HL-60/S4 treated with retinoic acid at 250 ng/mL for 4 days and 3 days (cell line): ENCODE measurements around the gene PTAR1.
"Not testable (repeated sequence)": the region's sequence is repeated elsewhere in the genome, so short reads cannot be mapped to it uniquely, and the experiment has no call there.

Experiments
- in situ Hi-C: fragments of 300-500 bp; cut with MboI; formaldehyde crosslinking; loops from 2 replicates; pipeline ENCODE4 v1.7.0; 2022; ENCODE audit warnings: low sequenced_read_pairs

Gene PTAR1, protein sequence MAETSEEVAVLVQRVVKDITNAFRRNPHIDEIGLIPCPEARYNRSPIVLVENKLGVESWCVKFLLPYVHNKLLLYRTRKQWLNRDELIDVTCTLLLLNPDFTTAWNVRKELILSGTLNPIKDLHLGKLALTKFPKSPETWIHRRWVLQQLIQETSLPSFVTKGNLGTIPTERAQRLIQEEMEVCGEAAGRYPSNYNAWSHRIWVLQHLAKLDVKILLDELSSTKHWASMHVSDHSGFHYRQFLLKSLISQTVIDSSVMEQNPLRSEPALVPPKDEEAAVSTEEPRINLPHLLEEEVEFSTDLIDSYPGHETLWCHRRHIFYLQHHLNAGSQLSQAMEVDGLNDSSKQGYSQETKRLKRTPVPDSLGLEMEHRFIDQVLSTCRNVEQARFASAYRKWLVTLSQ

DNA sequence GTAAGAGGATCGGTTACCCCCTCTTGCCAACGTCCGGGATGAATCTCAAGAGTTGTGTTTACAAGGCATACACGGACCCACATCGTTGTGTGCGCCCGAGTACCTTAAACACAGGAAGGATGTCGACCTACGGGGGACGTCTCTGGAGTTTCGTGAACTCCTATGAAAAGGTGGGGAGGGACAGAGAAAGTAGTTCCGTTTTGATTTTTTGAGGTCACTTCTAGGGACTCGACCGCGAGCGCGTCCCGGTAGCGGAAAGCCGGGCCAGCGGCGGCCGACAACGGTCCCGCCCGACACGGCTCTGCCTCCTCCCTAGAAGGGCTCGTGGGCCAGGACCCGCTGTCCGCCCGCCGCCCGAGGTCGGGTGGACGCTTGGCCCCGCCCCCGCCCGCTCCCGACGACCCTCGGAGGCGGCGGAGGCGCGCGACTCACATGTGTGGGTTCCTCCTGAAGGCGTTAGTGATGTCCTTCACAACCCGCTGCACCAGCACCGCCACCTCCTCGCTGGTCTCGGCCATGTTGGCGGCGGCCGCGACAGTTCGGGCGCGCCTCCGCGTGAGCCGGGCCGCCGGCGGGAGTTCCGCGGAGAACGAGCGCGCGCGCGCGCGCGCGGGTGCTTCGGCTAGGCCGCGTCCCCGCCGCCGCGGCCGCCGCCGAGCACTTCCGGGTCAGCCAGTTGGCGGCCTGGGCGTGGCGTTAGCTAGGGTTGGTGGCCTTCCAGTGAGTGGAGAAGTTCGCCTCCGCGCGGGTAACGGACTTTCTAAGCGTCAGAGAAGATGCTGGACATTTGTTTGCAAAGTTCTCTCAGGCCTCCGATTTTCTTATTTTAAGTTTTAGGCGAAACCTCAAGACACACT is at the start of gene PTAR1:
Gene PTAR1 (minus strand): TSS at position 591 of the 857 bp plus-strand sequence. CDS start 73 bp downstream, at position 518.
- in situ Hi-C loops: no loop called here

DNA sequence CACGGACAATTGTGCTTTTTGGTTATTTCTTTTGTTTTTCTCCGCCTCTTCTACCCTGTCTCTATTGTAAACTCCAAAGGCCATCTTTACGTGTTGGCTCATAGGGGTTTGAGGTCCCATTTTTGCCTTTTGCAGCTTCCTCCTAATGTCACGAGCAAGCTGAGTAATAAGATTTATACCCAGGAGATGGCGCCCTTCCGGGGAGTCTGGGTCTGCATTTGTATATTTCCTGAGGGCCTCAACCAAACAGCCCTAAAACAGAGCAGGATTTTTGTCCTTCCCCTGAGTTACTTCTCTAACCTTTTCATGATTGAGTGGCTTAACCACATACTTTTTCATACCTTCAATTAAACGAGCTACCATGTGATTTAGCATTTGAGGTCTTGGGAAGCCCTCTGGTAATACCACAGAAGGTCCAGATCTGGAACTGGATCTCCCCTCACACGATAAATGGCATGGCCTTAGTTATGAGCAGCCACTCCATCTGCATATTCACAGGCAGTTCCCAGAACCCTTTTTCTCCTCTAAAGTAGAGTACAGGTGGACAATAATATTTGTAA is 49.6 kb upstream of the PTAR1 start:
- in situ Hi-C loops: no loop called here

DNA sequence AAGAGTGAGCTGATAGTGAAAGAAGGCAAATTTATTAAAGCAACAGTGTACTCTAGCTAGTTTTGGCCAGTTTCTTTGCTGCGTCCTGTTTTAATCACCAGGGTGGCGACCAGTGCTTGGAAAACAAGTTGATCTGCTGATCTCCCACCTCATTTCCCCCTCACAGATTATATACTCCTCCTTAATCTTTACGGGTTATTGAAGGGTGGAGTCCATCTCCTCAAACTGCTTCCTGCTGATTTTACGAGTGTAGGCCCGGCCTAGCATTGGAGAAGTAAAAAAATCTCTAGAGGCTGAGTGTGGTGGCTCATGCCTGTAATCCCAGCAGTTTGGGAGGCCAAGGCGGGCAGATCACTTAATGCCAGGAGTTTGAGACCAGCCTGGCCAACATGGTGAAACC is 46.8 kb upstream of the PTAR1 start:
- in situ Hi-C loops: no loop called here

DNA sequence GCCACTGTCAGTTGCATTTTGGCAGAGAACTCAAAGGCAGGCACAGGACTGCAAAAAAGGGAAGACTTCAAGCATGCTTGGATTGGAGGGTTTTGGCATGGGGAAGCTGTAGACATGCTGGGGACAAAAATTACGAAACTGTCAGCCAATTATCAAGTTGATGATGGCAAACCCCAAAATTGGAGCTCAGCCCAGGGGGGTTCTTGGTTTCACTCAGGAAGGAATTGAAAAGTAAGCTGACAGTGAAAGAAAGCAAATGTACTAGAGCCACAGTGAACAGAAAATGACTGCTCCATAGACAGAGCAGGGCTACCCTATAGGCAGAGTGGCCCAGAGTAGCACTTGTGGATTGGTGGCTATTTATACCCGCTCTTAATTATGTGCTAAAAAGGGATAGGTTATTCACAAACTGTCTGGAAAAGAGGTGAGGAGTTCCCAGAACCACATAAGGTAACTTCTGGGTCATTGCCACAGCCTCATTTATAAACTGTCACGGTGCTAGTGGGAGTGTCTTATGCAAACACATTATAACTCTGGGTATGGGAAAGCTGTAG is 46.2 kb upstream of the PTAR1 start:
- in situ Hi-C loops: no loop called here

DNA sequence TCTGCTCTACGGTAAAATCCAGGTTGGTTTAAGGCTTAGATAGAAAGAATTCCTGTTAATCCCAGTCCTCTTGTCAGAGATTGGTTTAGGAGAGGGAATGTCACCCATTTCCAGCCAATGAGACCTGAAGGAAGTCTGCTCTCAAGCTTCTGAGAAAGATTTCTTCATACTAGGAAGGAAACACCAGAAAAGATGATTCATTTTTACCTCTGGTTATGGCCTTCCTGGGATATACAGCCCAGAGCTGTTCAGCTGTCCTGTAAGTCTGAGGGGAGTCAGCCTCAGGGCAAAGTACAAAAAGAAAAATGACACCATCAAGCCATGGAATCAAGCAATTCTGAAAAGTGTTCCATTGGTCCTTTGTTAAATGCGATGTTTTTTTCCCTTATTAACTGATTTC is 42.2 kb upstream of the PTAR1 start:
- in situ Hi-C loops: no loop called here

DNA sequence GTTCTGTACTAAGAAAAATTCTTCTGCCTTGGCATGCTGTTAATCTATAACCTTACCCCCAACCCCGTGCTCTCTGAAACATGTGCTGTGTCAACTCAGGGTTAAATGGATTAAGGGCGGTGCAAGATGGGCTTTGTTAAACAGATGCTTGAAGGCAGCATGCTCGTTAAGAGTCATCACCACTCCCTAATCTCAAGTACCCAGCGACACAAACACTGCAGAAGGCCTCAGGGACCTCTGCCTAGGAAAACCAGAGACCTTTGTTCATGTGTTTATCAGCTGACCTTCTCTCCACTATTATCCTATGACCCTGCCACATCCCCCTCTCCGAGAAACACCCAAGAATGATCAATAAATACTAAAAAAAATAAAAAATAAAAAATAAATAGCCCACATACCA is 40.2 kb upstream of the PTAR1 start:
- in situ Hi-C loops: not testable (repeated sequence)

DNA sequence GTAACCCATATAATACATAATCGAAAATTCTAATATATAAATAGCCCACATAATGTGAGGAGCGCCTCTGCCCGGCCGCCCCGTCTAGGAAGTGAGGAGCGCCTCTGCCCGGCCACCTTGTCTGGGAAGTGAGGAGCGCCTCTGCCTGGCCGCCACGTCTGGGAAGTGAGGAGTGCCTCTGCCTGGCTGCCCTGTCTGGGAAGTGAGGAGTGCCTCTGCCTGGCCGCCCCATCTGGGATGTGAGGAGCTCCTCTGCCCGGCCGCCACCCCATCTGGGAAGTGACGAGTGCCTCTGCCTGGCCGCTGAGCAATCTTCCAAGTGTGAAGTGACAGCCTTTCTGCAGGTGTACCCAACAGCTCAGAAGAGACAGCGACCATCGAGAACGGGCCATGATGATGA is 39.7 kb upstream of the PTAR1 start:
- in situ Hi-C loops: not testable (repeated sequence)

DNA sequence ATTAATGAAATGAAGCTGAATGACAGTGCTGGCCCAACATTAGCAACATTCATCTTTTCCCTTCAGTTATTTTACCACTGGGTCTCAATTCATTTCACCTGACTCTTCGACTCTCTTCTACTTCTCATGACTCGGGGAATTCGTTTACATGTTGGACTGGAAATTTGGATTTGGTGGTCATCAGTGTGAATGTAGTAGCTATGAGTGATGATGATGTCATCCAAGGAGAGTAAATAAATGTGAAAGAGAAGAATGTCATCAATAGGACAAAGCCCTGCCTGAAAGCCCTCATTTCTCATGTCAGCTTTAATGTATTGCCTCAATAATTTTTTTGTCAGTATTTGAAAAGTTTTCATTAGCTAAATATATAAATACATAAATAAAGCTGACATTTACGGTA is 38.9 kb upstream of the PTAR1 start:
- in situ Hi-C loops: no loop called here

DNA sequence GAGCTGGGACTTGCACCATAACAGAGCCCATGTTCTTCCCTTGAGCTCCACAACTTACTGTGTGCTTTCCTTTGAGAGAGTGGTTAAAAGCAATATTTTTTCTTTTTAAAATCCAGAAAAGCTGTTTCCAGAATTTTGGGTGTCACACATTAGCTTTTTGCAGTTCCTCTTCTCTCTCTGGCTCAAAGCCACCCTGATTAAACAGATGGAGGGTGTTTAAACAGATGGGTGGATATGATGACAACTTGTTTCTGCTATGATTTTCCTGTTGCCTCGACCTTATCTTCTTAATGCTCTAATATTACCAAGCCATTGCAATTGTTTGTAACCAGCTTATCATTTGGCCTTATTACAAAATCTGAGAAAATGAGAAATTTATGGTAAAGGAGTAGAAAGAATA is 37.9 kb upstream of the PTAR1 start:
- in situ Hi-C loops: no loop called here

DNA sequence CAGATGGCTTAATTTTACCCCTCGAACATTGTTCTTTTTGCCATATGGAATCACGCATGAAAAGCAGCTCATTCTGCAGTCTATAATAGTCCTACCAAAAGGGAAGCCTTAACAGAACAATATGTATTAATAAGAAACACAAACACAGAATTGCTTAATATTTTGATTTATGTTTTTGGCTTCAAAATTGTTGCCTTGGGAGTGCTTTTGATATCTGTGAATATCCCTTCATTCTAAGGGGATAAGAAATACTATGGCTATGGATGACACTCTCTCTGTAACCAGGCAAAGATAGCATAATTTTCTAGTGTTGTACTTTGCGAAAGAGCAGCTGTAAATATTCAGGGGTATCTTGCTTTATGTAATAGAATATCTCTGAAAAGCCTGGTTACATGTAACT is 34.5 kb upstream of the PTAR1 start:
- in situ Hi-C loops: no loop called here

DNA sequence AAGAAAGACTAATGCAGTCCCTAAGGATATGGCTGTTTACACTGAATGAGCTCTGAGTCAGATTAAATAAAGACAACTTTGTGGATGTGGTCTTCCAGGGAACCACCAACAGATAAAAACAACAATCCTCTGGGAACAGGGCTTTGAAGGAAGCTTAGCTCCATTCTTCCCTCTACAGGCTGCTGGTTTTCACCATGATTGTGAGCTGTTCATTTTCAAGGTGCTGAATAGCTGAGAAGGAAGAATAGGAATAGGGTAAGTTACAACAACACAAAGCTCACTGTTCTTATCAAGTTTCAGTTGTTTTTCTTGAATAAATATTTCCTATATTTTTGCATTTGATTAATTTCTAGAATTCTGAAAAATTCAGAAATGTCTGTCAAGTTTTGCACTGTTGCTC is 25.9 kb upstream of the PTAR1 start:
- in situ Hi-C loops: no loop called here

DNA sequence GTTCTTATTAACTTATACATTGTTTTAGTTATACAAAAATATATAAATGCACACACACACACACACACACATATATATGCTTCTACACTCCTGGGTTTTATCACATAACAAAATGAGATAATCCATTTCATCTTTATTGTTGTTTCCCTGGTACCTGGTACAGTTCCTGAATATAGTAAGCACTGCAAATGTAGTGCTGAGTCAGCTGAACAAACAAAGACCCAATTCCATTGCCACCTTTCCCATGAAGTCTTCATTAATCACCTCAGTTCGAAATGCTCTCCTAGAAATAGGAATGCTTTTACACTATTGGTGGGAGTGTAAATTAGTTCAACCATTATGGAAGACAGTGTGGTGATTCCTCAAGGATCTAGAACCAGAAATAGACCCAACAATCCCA is 13.4 kb upstream of the PTAR1 start:
- in situ Hi-C loops: no loop called here

DNA sequence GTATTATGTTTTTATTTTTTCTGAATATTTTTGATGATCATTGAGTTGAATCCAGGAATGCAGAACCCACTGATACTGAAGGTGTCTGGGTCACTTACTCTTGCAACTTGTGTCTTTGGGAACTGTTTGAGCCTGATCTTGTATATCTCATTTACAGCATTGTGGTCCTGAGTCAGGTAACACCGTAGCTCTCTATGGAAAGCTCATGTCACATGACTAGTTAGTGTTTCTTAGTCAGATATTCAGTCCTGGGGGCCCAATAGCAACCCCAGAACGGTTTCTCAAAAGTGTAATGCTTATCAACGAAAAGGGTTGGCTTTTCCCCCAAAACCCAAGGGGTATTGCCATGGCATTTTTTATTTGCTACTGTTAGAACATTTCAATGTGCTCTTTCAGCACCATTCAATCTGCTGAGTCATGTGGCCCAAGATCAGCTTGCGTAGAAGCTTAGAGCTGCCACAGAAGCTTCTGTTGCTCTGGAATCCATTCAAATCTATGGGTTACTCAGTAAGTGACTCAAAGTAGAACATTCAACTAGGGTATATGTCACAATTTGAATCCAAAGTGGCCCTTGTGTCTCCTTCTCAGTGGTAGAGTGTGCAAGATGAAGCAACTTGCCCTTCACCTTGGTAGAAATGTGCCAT is 12.1 kb upstream of the PTAR1 start:
- in situ Hi-C loops: no loop called here

DNA sequence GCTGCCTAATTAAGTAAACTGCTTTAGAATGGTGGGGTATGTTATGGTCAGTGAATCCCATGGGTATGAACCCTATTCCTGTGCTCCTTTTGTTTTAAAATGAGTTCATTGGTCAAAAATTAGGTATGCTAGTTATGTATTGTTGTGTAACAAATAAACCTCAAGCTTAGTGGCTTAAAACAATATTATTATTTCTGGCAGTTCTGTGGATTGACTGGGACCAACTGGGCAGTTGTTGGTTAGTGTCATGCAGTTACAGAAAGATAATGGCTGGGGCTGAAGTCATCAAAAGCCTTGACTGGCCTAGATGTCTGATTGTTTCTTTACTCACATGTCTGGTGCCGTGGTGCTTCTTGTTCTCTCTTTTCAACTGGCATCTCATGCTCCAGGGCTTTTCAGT is 8.9 kb upstream of the PTAR1 start:
- in situ Hi-C loops: no loop called here

DNA sequence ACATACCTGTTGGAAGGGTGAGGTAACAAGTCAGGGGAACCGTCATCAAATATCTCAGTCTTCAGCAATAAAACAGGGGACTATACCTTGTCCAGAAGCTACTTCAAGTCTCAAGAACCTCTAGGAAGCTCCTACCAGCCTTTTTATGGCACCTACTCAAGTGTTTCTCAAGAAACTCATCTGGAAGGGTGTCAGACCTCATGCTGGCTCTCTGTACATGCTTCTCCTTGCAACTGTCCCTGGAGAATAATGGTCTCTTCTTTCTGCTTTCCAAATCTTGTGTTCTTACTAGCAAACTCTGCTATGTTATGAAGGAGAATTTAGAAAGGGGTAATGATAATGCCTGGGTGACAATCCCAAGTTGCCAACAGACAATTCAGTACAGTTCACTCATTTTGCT is 8.3 kb upstream of the PTAR1 start:
- in situ Hi-C loops: no loop called here

DNA sequence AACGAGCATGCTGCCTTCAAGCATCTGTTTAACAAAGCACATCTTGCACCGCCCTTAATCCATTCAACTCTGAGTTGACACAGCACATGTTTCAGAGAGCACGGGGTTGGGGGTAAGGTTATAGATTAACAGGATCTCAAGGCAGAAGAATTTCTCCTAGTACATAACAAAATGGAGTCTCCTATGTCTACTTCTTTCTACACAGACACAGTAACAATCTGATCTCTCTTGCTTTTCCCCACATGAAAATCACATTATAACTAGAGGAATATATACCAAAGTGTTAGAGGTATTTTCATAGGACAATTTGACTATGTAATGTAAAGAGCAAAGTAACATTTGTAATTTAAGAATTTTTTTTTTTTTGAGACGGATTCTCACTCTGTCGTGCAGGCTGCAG is 4.1 kb upstream of the PTAR1 start:
- in situ Hi-C loops: not testable (repeated sequence)

DNA sequence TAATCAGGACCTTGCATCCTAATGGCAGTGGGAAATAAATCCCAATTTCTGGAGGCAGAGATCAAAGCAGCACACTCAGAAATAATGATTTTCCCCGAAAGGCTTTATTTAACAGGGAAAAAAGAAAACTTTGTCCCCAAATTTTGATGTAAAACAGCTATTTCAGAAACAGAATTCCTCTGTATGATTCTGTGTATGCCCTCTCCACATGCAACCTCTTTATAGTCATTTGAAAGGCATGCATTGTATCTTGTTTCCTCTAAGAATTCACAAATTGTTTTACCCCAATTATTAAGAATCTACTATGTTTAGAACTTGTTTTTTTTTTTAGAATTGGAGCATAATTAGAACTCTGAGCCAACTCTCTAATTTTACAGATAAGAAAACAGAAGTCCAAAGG is 2.7 kb upstream of the PTAR1 start:
- in situ Hi-C loops: no loop called here

DNA sequence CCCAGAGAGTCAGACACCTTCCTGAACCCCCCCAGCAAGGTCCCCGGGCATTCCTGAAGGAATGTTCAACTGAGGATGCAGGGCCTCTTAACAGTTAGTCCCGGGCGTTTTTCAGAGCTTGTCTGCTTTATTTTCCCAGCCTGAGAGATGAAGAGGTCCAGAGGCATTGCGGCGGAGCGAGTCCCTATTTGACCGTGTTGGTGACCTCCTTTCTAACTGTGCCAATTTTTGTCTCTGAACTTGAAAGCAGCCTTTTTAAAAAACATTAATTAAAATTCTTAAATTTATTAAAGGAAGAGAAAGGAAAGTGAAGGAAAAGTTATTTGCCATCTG is 433 bp upstream of the PTAR1 start:
- in situ Hi-C loops: no loop called here

DNA sequence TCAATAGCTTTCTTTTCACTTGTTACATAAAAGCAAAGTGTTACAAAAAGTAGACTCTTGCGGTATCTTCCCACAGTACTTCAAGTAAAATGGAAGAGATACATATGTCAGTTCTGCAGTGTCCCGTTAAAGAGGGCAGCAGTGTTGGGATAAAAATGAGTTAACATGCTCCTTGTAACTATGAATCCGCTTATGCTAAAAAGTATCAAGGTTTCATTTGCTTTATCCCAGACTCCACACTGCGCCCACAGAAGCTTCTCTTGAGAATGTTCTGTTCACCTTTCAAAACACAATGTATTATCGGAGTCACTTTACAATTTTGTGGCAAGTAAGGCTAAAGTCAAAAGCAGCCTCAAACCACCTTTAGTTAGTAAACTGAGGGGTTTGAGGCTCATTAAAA is 790 bp downstream of the PTAR1 start:
- in situ Hi-C loops: no loop called here

DNA sequence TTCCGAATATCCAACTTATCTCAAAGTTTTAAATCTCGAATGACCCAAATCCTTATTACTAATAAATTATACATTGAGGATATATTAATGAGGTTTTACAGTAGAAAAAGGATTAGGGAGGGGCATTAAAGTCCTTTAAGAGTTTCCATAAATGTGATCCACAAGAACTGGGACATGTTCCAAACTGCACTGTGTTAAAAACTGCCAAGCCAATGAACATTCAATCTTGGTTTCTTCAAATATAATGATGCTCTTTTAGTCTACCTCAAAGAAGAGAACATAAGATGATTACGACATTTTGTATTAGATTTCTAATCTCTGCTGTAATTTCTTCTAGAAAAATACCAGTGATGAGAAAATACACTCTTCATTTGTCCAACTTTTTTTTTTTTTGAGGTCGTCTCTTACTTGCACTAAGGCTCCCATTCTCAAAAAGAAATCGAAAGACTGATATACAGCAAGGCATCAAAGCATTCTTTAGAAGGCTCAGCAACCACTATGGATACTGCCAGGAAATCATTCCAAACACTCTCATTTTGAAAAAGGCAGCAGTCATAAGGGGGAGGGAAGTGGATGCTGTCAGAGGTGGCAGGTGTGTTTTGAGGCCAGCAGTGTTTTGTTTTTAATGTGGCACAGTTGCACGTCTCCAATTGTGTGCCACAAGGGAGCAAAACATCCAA is 1.7 kb downstream of the PTAR1 start:
- in situ Hi-C loops: no loop called here

DNA sequence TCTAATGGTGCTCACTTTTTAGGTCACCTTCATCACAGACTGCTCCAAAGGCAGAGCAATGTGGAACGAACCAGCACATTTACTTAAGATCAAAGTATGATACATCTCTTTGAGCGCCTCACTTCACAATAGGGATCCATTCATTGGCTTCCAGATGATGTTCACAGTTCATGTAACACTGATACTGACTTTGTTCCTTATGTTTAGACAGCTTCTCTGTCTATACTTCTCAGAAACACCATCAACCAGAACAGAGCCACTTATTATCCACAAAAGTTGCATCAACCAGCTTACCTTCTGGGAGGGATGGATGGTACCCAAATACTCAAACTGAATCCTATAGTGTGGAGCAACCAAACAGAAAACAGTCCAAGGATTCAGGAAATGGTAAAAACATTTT is 4.6 kb downstream of the PTAR1 start:
- in situ Hi-C loops: no loop called here
